ENCODE data around the gene CFAP54. TPM values are rescaled to one million over a fixed set of nuclear protein-coding genes. Genes with fewer than 3 reads are reported as not detected.

The CFAP54 gene
- polyA plus RNA-seq, 1 donor from 2014 or later = 1.1 TPM

GRCh38 chr12:96774496-96775256 lies 285.3 kb downstream of the CFAP54 start:
- Histone ChIP-seq H3K36me3 (ENCODE audit: insufficient read depth, low read length) (no peaks in the 10 kb centered on the region), H3K4me2 (ENCODE audit: low read length) (no peak overlapping the region), H3K79me2 (replicated peaks; ENCODE audit: insufficient read depth, low read length) (no peaks in the 10 kb centered on the region), H3K4me3 (ENCODE audit: low read length) (no peak overlapping the region), H3K27me3 (ENCODE audit: insufficient read depth, low read depth, low read length) (no peaks in the 10 kb centered on the region), H3K9ac (ENCODE audit: low read length) (no peak overlapping the region), H3K9me3 (ENCODE audit: low read length) (no peaks in the 10 kb centered on the region), H3K9me2 (ENCODE audit: insufficient read depth, low read length) (no peaks in the 10 kb centered on the region), H3F3A (ENCODE audit: insufficient read depth, low read length, poor library complexity, severe bottlenecking) (no peaks in the 10 kb centered on the region), H3K27ac (ENCODE audit: low read length) (no peak overlapping the region), H4K20me1 (ENCODE audit: insufficient read depth) (no peaks in the 10 kb centered on the region), H2AFZ (ENCODE audit: low read depth, low read length) (no peak overlapping the region)
- TF ChIP-seq POLR2AphosphoS5 (IDR thresholded peaks at IDR 0.05) = no peak

GRCh38 chr12:96776908-96777307 lies 287.5 kb downstream of the CFAP54 start:
- Histone ChIP-seq H3K27me3 (ENCODE audit: insufficient read depth, low read depth, low read length) (no peaks in the 10 kb centered on the region), H3K27ac (ENCODE audit: low read length) (no peak overlapping the region), H3K9me2 (ENCODE audit: insufficient read depth, low read length) (no peaks in the 10 kb centered on the region), H3K36me3 (ENCODE audit: insufficient read depth, low read length) (no peaks in the 10 kb centered on the region), H3F3A (ENCODE audit: insufficient read depth, low read length, poor library complexity, severe bottlenecking) (no peaks in the 10 kb centered on the region), H4K20me1 (ENCODE audit: insufficient read depth) (no peaks in the 10 kb centered on the region), H3K9me3 (ENCODE audit: low read length) (no peaks in the 10 kb centered on the region), H3K4me2 (ENCODE audit: low read length) (no peak overlapping the region), H2AFZ (ENCODE audit: low read depth, low read length) (no peak overlapping the region), H3K79me2 (replicated peaks; ENCODE audit: insufficient read depth, low read length) (no peaks in the 10 kb centered on the region), H3K9ac (ENCODE audit: low read length) (no peak overlapping the region), H3K4me3 (ENCODE audit: low read length) (no peak overlapping the region)
- TF ChIP-seq EZH2 (IDR thresholded peaks at IDR 0.05; ENCODE audit: borderline replicate concordance, insufficient read depth, low read length, poor library complexity, severe bottlenecking) = no peak
- no peak for TF ChIP-seq MXI1 (conservative IDR thresholded peaks at IDR 0.05; ENCODE audit: poor library complexity, severe bottlenecking)
- TF ChIP-seq SMC3 (conservative IDR thresholded peaks at IDR 0.05; ENCODE audit: poor library complexity) = no peak
- no peak for TF ChIP-seq RAD21 (conservative IDR thresholded peaks at IDR 0.05)

- no peaks in the 10 kb centered on the region for H4K20me1 ChIP-seq (ENCODE audit: insufficient read depth)
- H3K4me3 ChIP-seq (ENCODE audit: low read length) = no peak overlapping the region
- H3K36me3 ChIP-seq (ENCODE audit: insufficient read depth, low read length) = no peaks in the 10 kb centered on the region
- H3K9ac ChIP-seq (ENCODE audit: low read length) = no peak overlapping the region
- H3F3A ChIP-seq (ENCODE audit: insufficient read depth, low read length, poor library complexity, severe bottlenecking) = no peaks in the 10 kb centered on the region
- no peak overlapping the region for H2AFZ ChIP-seq (ENCODE audit: low read depth, low read length)
- no peak overlapping the region for H3K27ac ChIP-seq (ENCODE audit: low read length)
- no peaks in the 10 kb centered on the region for H3K27me3 ChIP-seq (ENCODE audit: insufficient read depth, low read depth, low read length)
- no peaks in the 10 kb centered on the region for H3K79me2 ChIP-seq (replicated peaks; ENCODE audit: insufficient read depth, low read length)
- TF ChIP-seq EZH2 (IDR thresholded peaks at IDR 0.05; ENCODE audit: borderline replicate concordance, insufficient read depth, low read length, poor library complexity, severe bottlenecking) (no peak), EP300 (conservative IDR thresholded peaks at IDR 0.05; ENCODE audit: poor library complexity, severe bottlenecking) (no peak), RAD21 (conservative IDR thresholded peaks at IDR 0.05) (no peak), REST (IDR thresholded peaks at IDR 0.05; ENCODE audit: borderline replicate concordance) (no peak), TAF1 (IDR thresholded peaks at IDR 0.05; ENCODE audit: low read depth) (no peak), POLR2AphosphoS5 (IDR thresholded peaks at IDR 0.05) (no peak), SMC3 (conservative IDR thresholded peaks at IDR 0.05; ENCODE audit: poor library complexity) (no peak), MXI1 (conservative IDR thresholded peaks at IDR 0.05; ENCODE audit: poor library complexity, severe bottlenecking) (no peak)
- TF ChIP-seq, protein P1, sequence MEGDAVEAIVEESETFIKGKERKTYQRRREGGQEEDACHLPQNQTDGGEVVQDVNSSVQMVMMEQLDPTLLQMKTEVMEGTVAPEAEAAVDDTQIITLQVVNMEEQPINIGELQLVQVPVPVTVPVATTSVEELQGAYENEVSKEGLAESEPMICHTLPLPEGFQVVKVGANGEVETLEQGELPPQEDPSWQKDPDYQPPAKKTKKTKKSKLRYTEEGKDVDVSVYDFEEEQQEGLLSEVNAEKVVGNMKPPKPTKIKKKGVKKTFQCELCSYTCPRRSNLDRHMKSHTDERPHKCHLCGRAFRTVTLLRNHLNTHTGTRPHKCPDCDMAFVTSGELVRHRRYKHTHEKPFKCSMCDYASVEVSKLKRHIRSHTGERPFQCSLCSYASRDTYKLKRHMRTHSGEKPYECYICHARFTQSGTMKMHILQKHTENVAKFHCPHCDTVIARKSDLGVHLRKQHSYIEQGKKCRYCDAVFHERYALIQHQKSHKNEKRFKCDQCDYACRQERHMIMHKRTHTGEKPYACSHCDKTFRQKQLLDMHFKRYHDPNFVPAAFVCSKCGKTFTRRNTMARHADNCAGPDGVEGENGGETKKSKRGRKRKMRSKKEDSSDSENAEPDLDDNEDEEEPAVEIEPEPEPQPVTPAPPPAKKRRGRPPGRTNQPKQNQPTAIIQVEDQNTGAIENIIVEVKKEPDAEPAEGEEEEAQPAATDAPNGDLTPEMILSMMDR (IDR thresholded peaks at IDR 0.05; ENCODE audit: poor library complexity, severe bottlenecking) = no peak
- no peaks in the 10 kb centered on the region for H3K9me2 ChIP-seq (ENCODE audit: insufficient read depth, low read length)
- no peak overlapping the region for H3K4me2 ChIP-seq (ENCODE audit: low read length)
- no peaks in the 10 kb centered on the region for H3K9me3 ChIP-seq (ENCODE audit: low read length)
These were observed 291.0 kb downstream of the CFAP54 start for GRCh38 chr12:96780330-96780729.

All from neural cell (in vitro differentiated cells).